ENCODE measurements around the gene TDRD9. TPM values are rescaled to one million over a fixed set of nuclear protein-coding genes. Genes with fewer than 3 reads are reported as not detected.

The TDRD9 gene
- total and polyA plus RNA-seq, 2 experiments from 2014 or later: 0.24 TPM; not detected in 1

DNA sequence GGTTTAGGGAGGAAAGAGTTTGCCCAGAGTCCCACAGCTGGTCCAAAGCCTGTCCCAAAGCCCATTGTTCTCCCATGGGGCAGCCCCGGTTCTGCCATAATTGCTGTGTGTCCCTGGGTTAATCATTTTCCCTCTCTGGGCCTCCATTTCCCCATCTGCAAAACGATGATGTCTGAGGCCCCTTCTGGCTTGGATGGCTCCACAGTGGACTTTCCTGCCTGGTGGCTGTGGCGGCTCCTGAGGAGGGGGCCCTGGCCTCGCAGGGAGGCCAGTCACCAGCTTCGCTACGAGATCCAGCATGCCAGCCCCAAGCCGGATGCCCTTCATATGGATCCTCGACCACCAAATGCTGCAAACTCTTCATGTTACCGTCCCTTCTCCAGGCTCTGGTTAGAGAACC lies 43.4 kb upstream of the TDRD9 start:
- Mint-ChIP-seq H3K27me3 (ENCODE audit: insufficient read depth, low read depth, poor library complexity) (peaks cover 21% of the 10 kb centered on the region), H3K9me3 (no peaks in the 10 kb centered on the region), H3K4me1 (peaks cover 23% of the 10 kb centered on the region), H3K4me3 (no peak overlapping the region), H3K27ac (no peak overlapping the region), H3K36me3 (ENCODE audit: low read depth) (no peaks in the 10 kb centered on the region)
- ATAC-seq (no peak), DNase-seq (ENCODE audit: low spot score) (no peak)
- H2AFZ ChIP-seq: no peak overlapping the region
- no peaks in the 10 kb centered on the region for H3K9me2 ChIP-seq (ENCODE audit: insufficient read depth)
- H3K4me2 ChIP-seq: no peak overlapping the region
- H3K4me3 ChIP-seq: no peak overlapping the region
- H3K79me2 ChIP-seq (replicated peaks; ENCODE audit: insufficient read depth): no peaks in the 10 kb centered on the region
- H3K36me3 ChIP-seq (ENCODE audit: insufficient read depth): no peaks in the 10 kb centered on the region
- no peak for TF ChIP-seq EZH2 (IDR thresholded peaks at IDR 0.05; ENCODE audit: low read depth, unreplicated experiment)
- TF ChIP-seq POLR2AphosphoS5 (IDR thresholded peaks at IDR 0.05; ENCODE audit: low read depth): no peak
- no peak for TF ChIP-seq EZH2phosphoT487 (IDR thresholded peaks at IDR 0.05; ENCODE audit: unreplicated experiment)
- no peaks in the 10 kb centered on the region for H3F3A ChIP-seq (replicated peaks; ENCODE audit: low read depth)
- no peaks in the 10 kb centered on the region for H4K20me1 ChIP-seq (replicated peaks; ENCODE audit: insufficient read depth)
- H3K4me1 ChIP-seq (ENCODE audit: insufficient read depth): peaks cover 8% of the 10 kb centered on the region
- H3K27me3 ChIP-seq (ENCODE audit: insufficient read depth): no peaks in the 10 kb centered on the region
- H3K27ac ChIP-seq (ENCODE audit: low read depth): no peak overlapping the region

DNA sequence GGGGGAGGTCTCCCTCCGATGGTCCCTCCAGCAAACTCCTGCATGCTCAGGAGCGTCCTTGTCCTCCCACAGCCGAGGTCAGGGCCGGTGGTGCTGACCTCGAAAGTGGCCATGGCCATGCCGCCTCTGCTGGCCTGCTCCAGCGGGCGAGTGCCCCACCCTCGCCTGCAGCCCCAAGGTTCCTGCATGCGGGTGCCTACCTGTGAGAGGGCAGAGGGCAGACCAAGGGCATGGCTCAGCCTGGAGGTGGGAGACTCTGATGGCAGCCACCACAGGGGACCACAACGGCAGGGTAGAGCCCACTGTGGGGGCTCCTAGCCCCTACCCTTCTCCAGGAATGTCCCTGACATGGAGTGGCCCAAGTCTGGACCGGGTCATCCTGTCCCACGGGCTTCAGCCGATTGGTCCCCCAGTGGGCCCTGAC lies 42.7 kb upstream of the TDRD9 start:
- no peak overlapping the region for H3K4me3 ChIP-seq
- H2AFZ ChIP-seq: peak overlapping the region; percentile 94
- H3K4me3 Mint-ChIP-seq: no peak overlapping the region
- H3K9me3 Mint-ChIP-seq: no peaks in the 10 kb centered on the region
- H3K27ac Mint-ChIP-seq: no peak overlapping the region
- H3K36me3 Mint-ChIP-seq (ENCODE audit: low read depth): no peaks in the 10 kb centered on the region
- no peak overlapping the region for H3K27ac ChIP-seq (ENCODE audit: low read depth)
- H3K4me1 ChIP-seq (ENCODE audit: insufficient read depth): peaks cover 2% of the 10 kb centered on the region
- H3K36me3 ChIP-seq (ENCODE audit: insufficient read depth): no peaks in the 10 kb centered on the region
- TF ChIP-seq CREB1 (CRISPR knock-in tag; IDR thresholded peaks at IDR 0.05; ENCODE audit: low read depth) (no peak), EZH2phosphoT487 (IDR thresholded peaks at IDR 0.05; ENCODE audit: unreplicated experiment) (no peak)
- H3K79me2 ChIP-seq (replicated peaks; ENCODE audit: insufficient read depth): no peaks in the 10 kb centered on the region
- no peak overlapping the region for H3K4me2 ChIP-seq
- peaks cover 17% of the 10 kb centered on the region for H3K27me3 Mint-ChIP-seq (ENCODE audit: insufficient read depth, low read depth, poor library complexity)
- H3K9me2 ChIP-seq (ENCODE audit: insufficient read depth): no peaks in the 10 kb centered on the region
- no peaks in the 10 kb centered on the region for H3K27me3 ChIP-seq (ENCODE audit: insufficient read depth)
- no peak for DNase-seq (ENCODE audit: low spot score)
- H3K4me1 Mint-ChIP-seq: peaks cover 18% of the 10 kb centered on the region
- H4K20me1 ChIP-seq (replicated peaks; ENCODE audit: insufficient read depth): no peaks in the 10 kb centered on the region
- H3F3A ChIP-seq (replicated peaks; ENCODE audit: low read depth): no peaks in the 10 kb centered on the region
- ATAC-seq: no peak

GRCh38 chr14:103886304-103887169 lies 41.7 kb upstream of the TDRD9 start:
- H3K27me3 ChIP-seq (ENCODE audit: insufficient read depth): no peaks in the 10 kb centered on the region
- Mint-ChIP-seq H3K9me3 (no peaks in the 10 kb centered on the region), H3K27me3 (ENCODE audit: insufficient read depth, low read depth, poor library complexity) (peaks cover 19% of the 10 kb centered on the region), H3K4me1 (peaks cover 10% of the 10 kb centered on the region), H3K27ac (0 out of 2 replicates have a peak overlapping the region, but pooled peaks have one; percentile 52), H3K36me3 (ENCODE audit: low read depth) (no peaks in the 10 kb centered on the region), H3K4me3 (peak overlapping the region; percentile 41; the same call in 1 of the 3 replicates)
- H3K79me2 ChIP-seq (replicated peaks; ENCODE audit: insufficient read depth): no peaks in the 10 kb centered on the region
- no peak overlapping the region for H3K27ac ChIP-seq (ENCODE audit: low read depth)
- H3F3A ChIP-seq (replicated peaks; ENCODE audit: low read depth): no peaks in the 10 kb centered on the region
- TF ChIP-seq, protein P1, sequence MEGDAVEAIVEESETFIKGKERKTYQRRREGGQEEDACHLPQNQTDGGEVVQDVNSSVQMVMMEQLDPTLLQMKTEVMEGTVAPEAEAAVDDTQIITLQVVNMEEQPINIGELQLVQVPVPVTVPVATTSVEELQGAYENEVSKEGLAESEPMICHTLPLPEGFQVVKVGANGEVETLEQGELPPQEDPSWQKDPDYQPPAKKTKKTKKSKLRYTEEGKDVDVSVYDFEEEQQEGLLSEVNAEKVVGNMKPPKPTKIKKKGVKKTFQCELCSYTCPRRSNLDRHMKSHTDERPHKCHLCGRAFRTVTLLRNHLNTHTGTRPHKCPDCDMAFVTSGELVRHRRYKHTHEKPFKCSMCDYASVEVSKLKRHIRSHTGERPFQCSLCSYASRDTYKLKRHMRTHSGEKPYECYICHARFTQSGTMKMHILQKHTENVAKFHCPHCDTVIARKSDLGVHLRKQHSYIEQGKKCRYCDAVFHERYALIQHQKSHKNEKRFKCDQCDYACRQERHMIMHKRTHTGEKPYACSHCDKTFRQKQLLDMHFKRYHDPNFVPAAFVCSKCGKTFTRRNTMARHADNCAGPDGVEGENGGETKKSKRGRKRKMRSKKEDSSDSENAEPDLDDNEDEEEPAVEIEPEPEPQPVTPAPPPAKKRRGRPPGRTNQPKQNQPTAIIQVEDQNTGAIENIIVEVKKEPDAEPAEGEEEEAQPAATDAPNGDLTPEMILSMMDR (conservative IDR thresholded peaks at IDR 0.05; ENCODE audit: low read depth in 2 of 2): peak; percentile 43 to 52
- TF ChIP-seq POLR2AphosphoS5 (IDR thresholded peaks at IDR 0.05; ENCODE audit: low read depth): no peak
- 0 out of 2 replicates have a peak overlapping the region, but pooled peaks have one; percentile 14 for H3K4me2 ChIP-seq
- H2AFZ ChIP-seq: peak overlapping the region; percentile 94
- no peaks in the 10 kb centered on the region for H3K36me3 ChIP-seq (ENCODE audit: insufficient read depth)
- H4K20me1 ChIP-seq (replicated peaks; ENCODE audit: insufficient read depth): no peaks in the 10 kb centered on the region
- no peak overlapping the region for H3K4me3 ChIP-seq
- DNase-seq (ENCODE audit: low spot score) (peak; percentile 80), ATAC-seq (peak; percentile 45)
- H3K4me1 ChIP-seq (ENCODE audit: insufficient read depth): no peaks in the 10 kb centered on the region
- H3K9me2 ChIP-seq (ENCODE audit: insufficient read depth): no peaks in the 10 kb centered on the region

All from GM23338 (cell line).